Omental fat pad (tissue), 4 donors: ENCODE measurements around the gene DNAJA4. TPM values are rescaled to one million over a fixed set of nuclear protein-coding genes. Genes with fewer than 3 reads are reported as not detected.

ENCODE experiments used
- ATAC-seq: fragments of 150-250 bp; one replicate; pipeline ENCODE4 v1.9.1; 2016; ENCODE audit warnings: mild to moderate bottlenecking, moderate library complexity; ENCODE audit not compliant: low FRiP score
- DNase-seq: peaks from one replicate; pipeline ENCODE4 v3.0.0-alpha.2; 2019; ENCODE audit warnings: low spot score
- total RNA-seq, 4 donors: library from RNA; depleted of rRNA; stranded (reverse); fragments of >200 nt; gene quantifications; one replicate each; pipeline ENCODE4 v1.1.0, GENCODE V29; 2016
- TF ChIP-seq, protein P1 (sequence below), 3 donors: fragments of 450-650 bp; IDR thresholded peaks; one replicate each; pipeline ENCODE4 v1.5.1; 2016 to 2017; ENCODE audit warnings: antibody characterized with exemption in 3 of 3, mild to moderate bottlenecking in 3 of 3, moderate library complexity in 2 of 3

Gene DNAJA4
- total RNA-seq, 4 donors from 2014 or later, result 19.0 to 88.6 (median 28.9) TPM

DNA sequence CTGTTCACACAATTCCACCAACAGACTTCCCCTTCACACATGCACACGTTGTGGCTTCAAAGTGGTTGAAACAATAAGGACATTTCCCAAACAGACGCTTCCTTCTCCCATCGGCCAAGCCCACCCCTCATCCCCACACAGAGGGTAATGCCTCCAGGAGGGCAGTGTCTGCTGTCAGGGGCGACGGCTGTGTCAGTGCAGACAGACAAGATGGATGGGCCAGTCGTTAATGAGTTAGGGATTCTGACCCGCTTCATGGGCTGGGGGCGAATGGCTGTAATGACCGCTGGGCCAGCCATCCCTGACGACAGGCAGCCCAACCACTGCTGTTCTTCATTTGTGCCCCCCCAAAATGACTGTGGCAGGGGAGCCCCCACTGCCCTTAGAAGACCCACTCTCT lies 55.2 kb downstream of the DNAJA4 start:
- DNase-seq (no peak), ATAC-seq (no peak)
- TF ChIP-seq, protein P1, sequence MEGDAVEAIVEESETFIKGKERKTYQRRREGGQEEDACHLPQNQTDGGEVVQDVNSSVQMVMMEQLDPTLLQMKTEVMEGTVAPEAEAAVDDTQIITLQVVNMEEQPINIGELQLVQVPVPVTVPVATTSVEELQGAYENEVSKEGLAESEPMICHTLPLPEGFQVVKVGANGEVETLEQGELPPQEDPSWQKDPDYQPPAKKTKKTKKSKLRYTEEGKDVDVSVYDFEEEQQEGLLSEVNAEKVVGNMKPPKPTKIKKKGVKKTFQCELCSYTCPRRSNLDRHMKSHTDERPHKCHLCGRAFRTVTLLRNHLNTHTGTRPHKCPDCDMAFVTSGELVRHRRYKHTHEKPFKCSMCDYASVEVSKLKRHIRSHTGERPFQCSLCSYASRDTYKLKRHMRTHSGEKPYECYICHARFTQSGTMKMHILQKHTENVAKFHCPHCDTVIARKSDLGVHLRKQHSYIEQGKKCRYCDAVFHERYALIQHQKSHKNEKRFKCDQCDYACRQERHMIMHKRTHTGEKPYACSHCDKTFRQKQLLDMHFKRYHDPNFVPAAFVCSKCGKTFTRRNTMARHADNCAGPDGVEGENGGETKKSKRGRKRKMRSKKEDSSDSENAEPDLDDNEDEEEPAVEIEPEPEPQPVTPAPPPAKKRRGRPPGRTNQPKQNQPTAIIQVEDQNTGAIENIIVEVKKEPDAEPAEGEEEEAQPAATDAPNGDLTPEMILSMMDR (IDR thresholded peaks at IDR 0.05), result no peak

DNA sequence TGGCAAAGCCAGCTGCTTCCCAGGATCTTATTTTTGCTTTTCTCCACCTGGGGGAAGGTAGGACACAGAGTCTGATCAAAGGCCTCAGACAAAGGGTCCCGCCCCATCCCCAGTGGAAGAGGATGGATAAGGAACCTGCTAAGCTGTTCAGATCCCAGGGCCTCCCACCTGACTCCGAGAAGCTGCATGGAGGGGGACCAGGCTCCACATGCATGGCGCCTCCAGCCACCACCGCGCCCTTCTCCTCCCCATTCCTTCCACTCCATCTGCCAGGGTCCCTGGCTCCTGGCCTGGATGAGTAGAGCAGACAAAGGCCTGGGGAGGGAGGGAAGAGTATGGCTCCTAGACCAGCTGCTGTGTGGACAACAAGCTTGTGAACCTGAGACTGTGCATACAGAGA lies 55.8 kb downstream of the DNAJA4 start:
- TF ChIP-seq, protein P1 (IDR thresholded peaks at IDR 0.05), result no peak
- ATAC-seq, result peak; percentile 12
- no peak for DNase-seq

DNA sequence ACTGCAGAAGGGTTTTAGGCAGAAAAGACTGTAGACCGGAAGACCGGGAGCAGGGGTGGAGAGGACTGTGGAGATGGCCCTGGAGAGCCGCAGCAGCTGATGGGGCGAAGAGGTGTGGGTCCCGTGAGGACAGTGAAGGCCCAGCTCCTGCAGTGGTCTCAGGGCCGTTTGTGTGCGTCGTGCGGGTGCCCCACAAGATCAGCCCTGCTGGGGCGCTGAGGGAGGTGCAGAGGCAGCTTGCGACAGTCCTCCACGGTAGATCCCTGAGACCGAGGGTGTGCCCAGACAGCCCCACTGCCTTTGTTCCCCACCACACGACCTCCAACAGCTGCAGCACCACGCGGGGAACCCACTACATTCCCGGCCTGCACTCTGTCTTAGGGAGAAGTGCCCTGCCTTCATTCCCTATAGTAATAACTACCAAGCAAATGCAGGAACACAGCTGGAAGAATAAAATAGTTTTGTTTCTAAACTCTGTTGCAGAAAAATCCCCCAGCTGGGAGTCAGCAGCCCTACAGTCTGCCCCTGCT lies 56.7 kb downstream of the DNAJA4 start:
- TF ChIP-seq, protein P1 (IDR thresholded peaks at IDR 0.05), result no peak
- ATAC-seq (no peak), DNase-seq (no peak)

DNA sequence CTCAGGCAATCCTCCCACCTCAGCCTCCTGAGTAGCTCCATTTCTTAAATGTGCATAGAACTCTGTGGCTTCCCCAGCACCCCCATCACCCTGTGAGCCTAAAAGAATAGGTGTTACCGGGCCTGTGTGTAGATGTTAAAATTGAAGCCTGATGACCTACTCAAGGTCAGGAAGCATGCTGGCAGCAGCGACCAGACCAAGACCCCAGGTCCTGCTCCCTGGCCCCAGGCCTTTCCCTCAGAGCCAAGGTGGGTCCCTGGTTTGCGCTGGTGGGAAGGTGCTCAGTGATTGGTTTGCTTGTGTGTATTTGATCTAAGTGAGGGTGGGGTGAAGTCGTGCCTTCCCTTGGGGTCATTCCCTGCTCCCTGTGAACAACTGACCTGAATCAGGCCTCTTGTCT lies 57.4 kb downstream of the DNAJA4 start:
- TF ChIP-seq, protein P1 (IDR thresholded peaks at IDR 0.05), result no peak
- ATAC-seq (no peak), DNase-seq (no peak)

DNA sequence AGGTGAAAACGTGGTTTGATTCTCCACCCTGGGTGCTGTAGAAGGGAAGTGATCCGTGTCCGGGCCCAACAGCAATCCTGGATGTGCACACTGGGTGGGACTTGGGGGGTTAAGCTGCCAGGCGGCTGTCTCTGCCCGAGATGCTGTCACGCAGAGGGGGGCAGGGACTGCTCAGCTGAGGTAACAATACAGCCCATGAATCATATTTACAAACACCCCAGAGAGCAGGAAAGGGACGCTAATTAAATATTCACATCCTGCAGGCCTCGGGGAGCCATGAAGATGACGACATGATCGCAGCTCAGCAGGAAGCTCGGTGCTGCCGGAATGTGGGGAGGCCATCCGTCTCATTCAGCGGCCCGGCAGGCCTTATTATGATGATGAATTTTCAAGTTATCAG lies 57.9 kb downstream of the DNAJA4 start:
- no peak for DNase-seq
- no peak for ATAC-seq
- TF ChIP-seq, protein P1 (IDR thresholded peaks at IDR 0.05), result no peak

DNA sequence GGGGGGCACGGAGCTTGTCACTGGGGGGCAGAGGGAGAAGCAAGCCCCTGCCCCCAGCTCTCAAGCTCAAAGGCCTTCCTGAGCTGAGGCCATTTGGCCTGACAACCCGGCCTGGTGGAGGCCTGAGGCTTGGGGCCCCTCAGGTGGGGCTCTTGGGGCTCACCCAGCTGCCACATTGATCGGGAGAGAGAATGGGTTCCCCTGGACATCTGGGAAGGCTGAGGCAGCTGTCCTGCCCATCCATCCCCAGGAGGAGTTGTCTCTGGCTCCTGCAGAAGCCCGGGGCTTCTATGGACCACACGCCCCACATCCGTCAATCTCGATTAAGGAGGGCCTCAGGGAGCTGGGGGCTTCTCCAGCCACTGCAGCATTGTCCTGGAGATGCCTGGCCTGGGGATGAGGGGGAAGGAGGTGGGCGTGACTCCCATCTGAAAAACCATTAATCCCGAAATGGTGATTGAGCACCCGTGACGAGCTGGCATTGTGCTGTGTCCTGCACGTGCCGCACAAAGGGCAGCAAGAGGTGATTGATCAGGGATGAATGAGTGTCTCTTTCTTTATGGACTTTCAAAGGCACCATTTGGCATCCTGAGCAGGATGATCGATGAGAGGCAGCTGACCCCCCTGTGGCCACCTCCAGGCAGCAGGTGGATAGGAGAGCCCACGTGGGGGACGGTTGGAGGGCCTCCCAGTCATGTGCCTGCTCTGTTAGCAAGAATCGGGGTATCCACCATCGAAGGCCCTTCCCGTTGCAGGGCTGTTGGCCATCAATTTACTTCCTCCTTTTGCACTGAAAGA lies 58.6 kb downstream of the DNAJA4 start:
- DNase-seq (no peak), ATAC-seq (no peak)
- TF ChIP-seq, protein P1 (IDR thresholded peaks at IDR 0.05), result no peak

DNA sequence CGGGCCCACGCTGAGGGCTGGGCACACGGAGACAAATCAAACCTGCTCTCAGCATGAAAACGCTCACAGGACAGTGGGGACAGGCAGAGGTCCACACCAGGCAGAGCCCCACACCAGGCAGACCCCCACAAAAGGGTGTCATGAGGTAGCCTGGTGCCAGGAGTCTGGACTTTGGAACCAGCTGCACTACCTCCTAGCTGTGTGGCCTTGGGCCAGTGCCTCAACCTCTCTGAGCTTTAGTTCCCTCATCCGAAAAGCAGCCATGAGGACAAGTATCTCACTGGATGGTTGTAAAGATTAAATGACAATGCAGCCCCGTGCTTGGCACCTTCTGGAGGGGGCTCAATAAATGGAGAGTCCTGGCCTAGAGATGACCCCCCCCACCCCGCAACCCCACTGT lies 59.3 kb downstream of the DNAJA4 start:
- no peak for ATAC-seq
- no peak for DNase-seq
- TF ChIP-seq, protein P1 (IDR thresholded peaks at IDR 0.05), result no peak
